Sigmoid colon (tissue), 7 donors: ENCODE measurements around the gene ANKH. TPM values are rescaled to one million over a fixed set of nuclear protein-coding genes. Genes with fewer than 3 reads are reported as not detected.

ENCODE experiments used
- DNase-seq: peaks from one replicate; pipeline ENCODE4 v3.0.0-alpha.2; 2019
- H3K27ac ChIP-seq, 4 donors: fragments of 200-600 bp; sonication (generic); one replicate each; pipeline ENCODE4 v1.5.1; 2016 to 2019; ENCODE audit warnings: mild to moderate bottlenecking in 1 of 4
- H3K27me3 ChIP-seq, 3 donors: fragments of 200-600 bp; sonication (generic); one replicate each; pipeline ENCODE4 v1.5.1; 2019; ENCODE audit warnings: mild to moderate bottlenecking in 1 of 3
- H3K36me3 ChIP-seq, 4 donors: fragments of 200-600 bp; sonication (generic); one replicate each; pipeline ENCODE4 v1.5.1; 2016 to 2019
- H3K4me1 ChIP-seq, 4 donors: fragments of 200-600 bp; sonication (generic); one replicate each; pipeline ENCODE4 v1.5.1; 2017 to 2019
- H3K4me3 ChIP-seq, 4 donors: fragments of 200-600 bp; sonication (generic); one replicate each; pipeline ENCODE4 v1.5.1; 2017 to 2019; ENCODE audit warnings: mild to moderate bottlenecking in 2 of 4, moderate library complexity in 1 of 4
- H3K9me3 ChIP-seq, 4 donors: fragments of 200-600 bp in 3 of 4; sonication (generic) in 3 of 4; one replicate each; pipeline versions ENCODE4 v1.5.1 to v1.6.1; 2013 to 2019
- EP300 ChIP-seq, 4 donors: sonication (generic); formaldehyde crosslinking; IDR thresholded peaks; one replicate each; pipeline ENCODE4 v1.6.1; 2017; ENCODE audit warnings: antibody characterized with exemption in 4 of 4
- POLR2A ChIP-seq, 2 donors: fragments of 450-650 bp; IDR thresholded peaks; one replicate each; pipeline ENCODE4 v1.6.1; 2016; ENCODE audit warnings: antibody characterized with exemption in 2 of 2, mild to moderate bottlenecking in 2 of 2, moderate library complexity in 2 of 2
- POLR2AphosphoS5 ChIP-seq, 4 donors: sonication (generic); formaldehyde crosslinking; IDR thresholded peaks; one replicate each; pipeline ENCODE4 v1.6.1; 2017; ENCODE audit warnings: antibody characterized with exemption in 4 of 4
- WGBS, 2 donors: extraction: QIAGEN DNeasy Blood & Tissue Kit; methylation state at CpG; one replicate each; pipeline ENCODE4 v1.1.7; 2013; 5-methylcytosine and 5-hydroxymethylcytosine counted together
- intact Hi-C: fragments of 100-400 bp; cut with DNase I; formaldehyde crosslinking; loops from one replicate; pipeline ENCODE4 v1.15.1; 2023
- polyA plus RNA-seq, 3 donors: library from polyadenylated mRNA; stranded (reverse); fragments of 200-250 nt; gene quantifications; one replicate each; pipeline ENCODE4 v1.2.3, GENCODE V29; 2013
- total RNA-seq, 4 donors: library from RNA; depleted of rRNA; stranded (reverse); fragments of >200 nt; gene quantifications; one replicate each; pipeline ENCODE4 v1.1.0, GENCODE V29; 2016
- TF ChIP-seq, protein P1 (sequence below), 4 experiments: fragments of 450-650 bp in 3 of 4; fragments of 200-600 bp in 1 of 4; IDR thresholded peaks; one replicate each; pipeline ENCODE4 v1.5.1; 2016 to 2019; ENCODE audit warnings: antibody characterized with exemption in 4 of 4, mild to moderate bottlenecking in 3 of 4, moderate library complexity in 2 of 4
- donor health status: healthy with polysubstance abuse.
- donor health status: Bipolar disorder and iron deficiency.
- donor health status: healthy.

ANKH gene
- total and polyA plus RNA-seq, 7 donors = 16.4 to 49.9 (median 24.7) TPM

DNA sequence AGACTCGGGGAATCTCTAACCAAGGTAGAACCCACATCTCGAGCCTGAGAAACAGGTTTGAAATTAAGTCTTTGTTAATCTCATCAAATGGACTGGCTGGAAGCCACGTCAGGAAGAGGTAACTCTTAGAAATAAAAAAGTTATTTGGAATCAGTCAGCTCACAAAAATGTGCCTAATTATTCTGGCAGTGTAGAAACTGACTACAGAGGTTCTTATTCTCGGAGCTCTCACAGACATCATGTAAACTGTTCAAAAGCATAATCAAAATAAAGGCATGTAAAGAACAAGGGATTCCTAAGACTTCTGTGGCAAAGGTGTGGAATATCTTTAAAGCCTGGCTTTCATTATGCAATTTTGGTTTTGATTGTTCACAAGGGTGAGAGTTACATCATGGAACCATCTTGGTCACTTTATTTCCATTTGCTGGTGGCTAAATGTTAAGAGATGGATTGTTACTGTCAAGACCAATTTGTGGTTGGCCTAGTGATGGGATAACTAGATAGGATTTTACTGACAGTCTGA lies 121.9 kb downstream of the ANKH start:
- intact Hi-C loops = no loop called here
- Histone ChIP-seq H3K9me3 (no peaks in the 10 kb centered on the region), H3K27ac (no peak overlapping the region), H3K36me3 (peaks cover 0 to 47% (median 0%) of the 10 kb centered on the region in 4 donors), H3K27me3 (no peaks in the 10 kb centered on the region), H3K4me3 (no peak overlapping the region), H3K4me1 (peaks cover 0 to 8% (median 3%) of the 10 kb centered on the region in 4 donors)
- WGBS, 2 donors = 94% methylated on average over 4 of the region's 4 CpGs
- TF ChIP-seq EP300 (IDR thresholded peaks at IDR 0.05) (no peak), POLR2A (IDR thresholded peaks at IDR 0.05) (no peak), POLR2AphosphoS5 (IDR thresholded peaks at IDR 0.05) (no peak)
- TF ChIP-seq, protein P1, sequence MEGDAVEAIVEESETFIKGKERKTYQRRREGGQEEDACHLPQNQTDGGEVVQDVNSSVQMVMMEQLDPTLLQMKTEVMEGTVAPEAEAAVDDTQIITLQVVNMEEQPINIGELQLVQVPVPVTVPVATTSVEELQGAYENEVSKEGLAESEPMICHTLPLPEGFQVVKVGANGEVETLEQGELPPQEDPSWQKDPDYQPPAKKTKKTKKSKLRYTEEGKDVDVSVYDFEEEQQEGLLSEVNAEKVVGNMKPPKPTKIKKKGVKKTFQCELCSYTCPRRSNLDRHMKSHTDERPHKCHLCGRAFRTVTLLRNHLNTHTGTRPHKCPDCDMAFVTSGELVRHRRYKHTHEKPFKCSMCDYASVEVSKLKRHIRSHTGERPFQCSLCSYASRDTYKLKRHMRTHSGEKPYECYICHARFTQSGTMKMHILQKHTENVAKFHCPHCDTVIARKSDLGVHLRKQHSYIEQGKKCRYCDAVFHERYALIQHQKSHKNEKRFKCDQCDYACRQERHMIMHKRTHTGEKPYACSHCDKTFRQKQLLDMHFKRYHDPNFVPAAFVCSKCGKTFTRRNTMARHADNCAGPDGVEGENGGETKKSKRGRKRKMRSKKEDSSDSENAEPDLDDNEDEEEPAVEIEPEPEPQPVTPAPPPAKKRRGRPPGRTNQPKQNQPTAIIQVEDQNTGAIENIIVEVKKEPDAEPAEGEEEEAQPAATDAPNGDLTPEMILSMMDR (IDR thresholded peaks at IDR 0.05) = no peak
- no peak for DNase-seq

- intact Hi-C loops = no loop called here
- no peak for TF ChIP-seq EP300 (IDR thresholded peaks at IDR 0.05)
- TF ChIP-seq POLR2A (IDR thresholded peaks at IDR 0.05) = no peak
- TF ChIP-seq, protein P1 (IDR thresholded peaks at IDR 0.05) = no peak
- no peak for TF ChIP-seq POLR2AphosphoS5 (IDR thresholded peaks at IDR 0.05)
- H3K36me3 ChIP-seq = peaks cover 0 to 49% (median 0%) of the 10 kb centered on the region in 4 donors
- no peaks in the 10 kb centered on the region for H3K27me3 ChIP-seq
- 77 to 90% methylated on average over 12 of the region's 12 CpGs for WGBS, 2 donors
- H3K9me3 ChIP-seq = no peaks in the 10 kb centered on the region
- H3K4me1 ChIP-seq = peaks cover 0 to 13% (median 3%) of the 10 kb centered on the region in 4 donors
- DNase-seq = no peak
- no peak overlapping the region for H3K4me3 ChIP-seq
- H3K27ac ChIP-seq = no peak overlapping the region
Observed at GRCh38 chr5:14748180-14748900, 123.2 kb downstream of the ANKH start.

DNA sequence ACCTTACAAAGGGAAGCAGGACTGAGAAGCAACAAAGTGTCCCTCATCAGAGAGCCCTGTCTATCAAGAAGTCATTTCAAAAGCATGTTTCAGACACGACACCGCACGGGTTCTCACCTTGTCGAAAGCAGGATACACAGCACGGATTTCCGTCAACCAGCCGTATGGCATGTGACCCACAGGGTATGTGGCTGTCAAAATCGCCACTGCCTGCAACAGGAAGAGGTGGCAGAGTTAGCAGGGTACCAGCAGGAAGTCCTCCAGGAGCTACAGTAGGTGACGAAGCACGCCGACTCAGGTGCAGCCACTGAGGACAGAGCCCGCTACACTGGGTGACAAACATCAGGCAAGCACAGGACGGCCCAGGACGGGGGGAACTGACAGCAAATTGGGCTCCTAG lies 125.8 kb downstream of the ANKH start:
- Histone ChIP-seq H3K4me3 (no peak overlapping the region), H3K27me3 (no peaks in the 10 kb centered on the region), H3K27ac (no peak overlapping the region), H3K9me3 (no peaks in the 10 kb centered on the region), H3K36me3 (peaks cover 0 to 51% (median 4%) of the 10 kb centered on the region in 4 donors), H3K4me1 (peaks cover 0 to 15% (median 4%) of the 10 kb centered on the region in 4 donors)
- 91 to 94% methylated on average over 14 of the region's 14 CpGs for WGBS, 2 donors
- intact Hi-C loops = no loop called here
- no peak for DNase-seq
- TF ChIP-seq POLR2AphosphoS5 (IDR thresholded peaks at IDR 0.05) (no peak), POLR2A (IDR thresholded peaks at IDR 0.05) (no peak), EP300 (IDR thresholded peaks at IDR 0.05) (no peak)
- TF ChIP-seq, protein P1 (IDR thresholded peaks at IDR 0.05) = no peak

DNA sequence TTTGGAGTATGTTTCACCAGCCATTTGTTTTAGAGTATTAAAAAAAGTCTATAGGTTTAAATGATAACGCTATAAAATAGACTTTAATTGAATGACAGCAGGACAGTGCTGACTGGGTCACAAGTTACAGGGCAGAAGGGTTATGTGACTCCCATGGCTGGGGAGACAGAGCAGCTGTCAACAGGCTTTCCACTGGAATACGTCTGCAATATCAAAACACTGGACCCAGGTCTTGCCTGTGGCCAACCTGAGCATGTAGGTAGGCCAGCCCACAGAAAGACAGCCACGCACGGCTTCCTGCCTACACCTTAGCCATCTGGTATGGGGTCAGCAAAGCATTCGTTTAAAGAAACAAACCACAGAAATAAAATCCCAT lies 126.4 kb downstream of the ANKH start:
- no peak for DNase-seq
- WGBS, 2 donors = 81 to 84% methylated on average over 5 of the region's 5 CpGs
- no peak overlapping the region for H3K4me3 ChIP-seq
- H3K9me3 ChIP-seq = no peaks in the 10 kb centered on the region
- no peaks in the 10 kb centered on the region for H3K27me3 ChIP-seq
- TF ChIP-seq POLR2A (IDR thresholded peaks at IDR 0.05) (no peak), EP300 (IDR thresholded peaks at IDR 0.05) (no peak), POLR2AphosphoS5 (IDR thresholded peaks at IDR 0.05) (no peak)
- TF ChIP-seq, protein P1 (IDR thresholded peaks at IDR 0.05) = no peak
- peaks cover 0 to 48% (median 4%) of the 10 kb centered on the region in 4 donors for H3K36me3 ChIP-seq
- H3K27ac ChIP-seq = no peak overlapping the region
- intact Hi-C loops = no loop called here
- peaks cover 0 to 15% (median 4%) of the 10 kb centered on the region in 4 donors for H3K4me1 ChIP-seq
